Gastroesophageal sphincter (tissue), 3 donors: ENCODE measurements around the gene ZC3HAV1.

ENCODE experiments used
- CTCF ChIP-seq, 4 experiments: fragments of 200-600 bp in 2 of 4; fragments of 450-650 bp in 2 of 4; sonication (generic) in 1 of 4; IDR thresholded peaks; one replicate each; pipeline ENCODE4 v1.5.1; 2017 to 2019; ENCODE audit warnings: antibody characterized with exemption in 4 of 4, mild to moderate bottlenecking in 2 of 4, moderate library complexity in 2 of 4
- POLR2AphosphoS5 ChIP-seq: sonication (generic); formaldehyde crosslinking; IDR thresholded peaks from one replicate; pipeline ENCODE4 v1.6.1; 2017; ENCODE audit warnings: antibody characterized with exemption

- TF ChIP-seq POLR2AphosphoS5, result no peak
- no peak for TF ChIP-seq CTCF (IDR thresholded peaks at IDR 0.05)
Observed at GRCh38 chr7:139049936-139050335, 59.6 kb downstream of the ZC3HAV1 start.
